ENCODE measurements around the gene MACC1.
"Not testable (repeated sequence)": the region's sequence is repeated elsewhere in the genome, so short reads cannot be mapped to it uniquely, and the experiment has no call there.

The MACC1 gene

GRCh38 chr7:20144801-20145200 lies 72.4 kb downstream of the MACC1 start:
- Histone ChIP-seq H3K27me3 (ENCODE audit: insufficient read depth, low read length) (no peaks in the 10 kb centered on the region), H3K36me3 (ENCODE audit: insufficient read depth, low read length) (no peaks in the 10 kb centered on the region)
- 83% methylated on average over 1 of the region's 3 CpGs for WGBS

GRCh38 chr7:20141666-20142065 lies 75.5 kb downstream of the MACC1 start:
- H3K27me3 ChIP-seq (ENCODE audit: insufficient read depth, low read length): no peaks in the 10 kb centered on the region
- no peak overlapping the region for H3K9ac ChIP-seq (ENCODE audit: low read depth, low read length)
- H3K4me1 ChIP-seq (ENCODE audit: insufficient read depth, low read length): no peaks in the 10 kb centered on the region
- H3K9me3 ChIP-seq (ENCODE audit: insufficient read depth, low read depth, low read length): no peaks in the 10 kb centered on the region
- no peaks in the 10 kb centered on the region for H3K36me3 ChIP-seq (ENCODE audit: insufficient read depth, low read length)
- no peak overlapping the region for H3K27ac ChIP-seq (ENCODE audit: low read depth, low read length)
- H3K4me3 ChIP-seq (ENCODE audit: low read length): no peak overlapping the region
- WGBS: 96% methylated on average over 2 of the region's 4 CpGs

More at GRCh38 chr7:20144801-20145200, 72.4 kb downstream of the MACC1 start:
- Histone ChIP-seq H3K4me3 (ENCODE audit: low read length) (no peak overlapping the region), H3K4me1 (ENCODE audit: insufficient read depth, low read length) (no peaks in the 10 kb centered on the region), H3K27ac (ENCODE audit: low read depth, low read length) (no peak overlapping the region), H3K9ac (ENCODE audit: low read depth, low read length) (no peak overlapping the region), H3K9me3 (ENCODE audit: insufficient read depth, low read depth, low read length) (no peaks in the 10 kb centered on the region)

- H3K36me3 ChIP-seq (ENCODE audit: insufficient read depth, low read length): no peaks in the 10 kb centered on the region
- H3K4me3 ChIP-seq (ENCODE audit: low read length): no peak overlapping the region
- 83% methylated on average over 1 of the region's 2 CpGs for WGBS
- no peaks in the 10 kb centered on the region for H3K27me3 ChIP-seq (ENCODE audit: insufficient read depth, low read length)
- H3K9ac ChIP-seq (ENCODE audit: low read depth, low read length): no peak overlapping the region
- no peak overlapping the region for H3K27ac ChIP-seq (ENCODE audit: low read depth, low read length)
- H3K9me3 ChIP-seq (ENCODE audit: insufficient read depth, low read depth, low read length): no peaks in the 10 kb centered on the region
- no peaks in the 10 kb centered on the region for H3K4me1 ChIP-seq (ENCODE audit: insufficient read depth, low read length)
Observed at GRCh38 chr7:20141002-20141345, 76.2 kb downstream of the MACC1 start.

- Histone ChIP-seq H3K4me1 (ENCODE audit: insufficient read depth, low read length) (no peaks in the 10 kb centered on the region), H3K4me3 (ENCODE audit: low read length) (no peak overlapping the region), H3K9me3 (ENCODE audit: insufficient read depth, low read depth, low read length) (no peaks in the 10 kb centered on the region), H3K36me3 (ENCODE audit: insufficient read depth, low read length) (no peaks in the 10 kb centered on the region), H3K27me3 (ENCODE audit: insufficient read depth, low read length) (no peaks in the 10 kb centered on the region), H3K9ac (ENCODE audit: low read depth, low read length) (no peak overlapping the region), H3K27ac (ENCODE audit: low read depth, low read length) (no peak overlapping the region)
- 83% methylated on average over 4 of the region's 4 CpGs for WGBS
Observed at GRCh38 chr7:20140291-20141001, 76.7 kb downstream of the MACC1 start.

- Histone ChIP-seq H3K9me3 (ENCODE audit: insufficient read depth, low read depth, low read length) (no peaks in the 10 kb centered on the region), H3K4me1 (ENCODE audit: insufficient read depth, low read length) (peaks cover 4% of the 10 kb centered on the region; the same call in 1 of the 2 replicates), H3K27me3 (ENCODE audit: insufficient read depth, low read length) (no peaks in the 10 kb centered on the region), H3K9ac (ENCODE audit: low read depth, low read length) (no peak overlapping the region), H3K36me3 (ENCODE audit: insufficient read depth, low read length) (no peaks in the 10 kb centered on the region), H3K27ac (ENCODE audit: low read depth, low read length) (no peak overlapping the region), H3K4me3 (ENCODE audit: low read length) (no peak overlapping the region)
- no CpG with 5 or more reads among the region's 2 CpGs for WGBS
Observed at GRCh38 chr7:20136647-20137046, 80.5 kb downstream of the MACC1 start.

- Histone ChIP-seq H3K9ac (ENCODE audit: low read depth, low read length) (no peak overlapping the region), H3K9me3 (ENCODE audit: insufficient read depth, low read depth, low read length) (no peaks in the 10 kb centered on the region), H3K4me1 (ENCODE audit: insufficient read depth, low read length) (peaks cover 26% of the 10 kb centered on the region), H3K4me3 (ENCODE audit: low read length) (no peak overlapping the region), H3K27me3 (ENCODE audit: insufficient read depth, low read length) (no peaks in the 10 kb centered on the region), H3K27ac (ENCODE audit: low read depth, low read length) (no peak overlapping the region), H3K36me3 (ENCODE audit: insufficient read depth, low read length) (no peaks in the 10 kb centered on the region)
Observed at GRCh38 chr7:20133803-20134202, 83.4 kb downstream of the MACC1 start.

- Histone ChIP-seq H3K27ac (ENCODE audit: low read depth, low read length) (no peak overlapping the region), H3K4me1 (ENCODE audit: insufficient read depth, low read length) (peaks cover 38% of the 10 kb centered on the region), H3K9me3 (ENCODE audit: insufficient read depth, low read depth, low read length) (no peaks in the 10 kb centered on the region), H3K9ac (ENCODE audit: low read depth, low read length) (no peak overlapping the region), H3K4me3 (ENCODE audit: low read length) (no peak overlapping the region), H3K36me3 (ENCODE audit: insufficient read depth, low read length) (no peaks in the 10 kb centered on the region), H3K27me3 (ENCODE audit: insufficient read depth, low read length) (no peaks in the 10 kb centered on the region)
- 92% methylated on average over 2 of the region's 2 CpGs for WGBS
Observed at GRCh38 chr7:20132585-20132984, 84.6 kb downstream of the MACC1 start.

GRCh38 chr7:20131776-20132175 lies 85.4 kb downstream of the MACC1 start:
- H3K4me3 ChIP-seq (ENCODE audit: low read length): no peak overlapping the region
- peaks cover 46% of the 10 kb centered on the region for H3K4me1 ChIP-seq (ENCODE audit: insufficient read depth, low read length)
- no peaks in the 10 kb centered on the region for H3K27me3 ChIP-seq (ENCODE audit: insufficient read depth, low read length)
- no peak overlapping the region for H3K9ac ChIP-seq (ENCODE audit: low read depth, low read length)
- no peak overlapping the region for H3K27ac ChIP-seq (ENCODE audit: low read depth, low read length)
- no peaks in the 10 kb centered on the region for H3K9me3 ChIP-seq (ENCODE audit: insufficient read depth, low read depth, low read length)
- no peaks in the 10 kb centered on the region for H3K36me3 ChIP-seq (ENCODE audit: insufficient read depth, low read length)
- 97% methylated on average over 4 of the region's 4 CpGs for WGBS

GRCh38 chr7:20129920-20130319 lies 87.3 kb downstream of the MACC1 start:
- peak overlapping the region; percentile 30 for H3K9ac ChIP-seq (ENCODE audit: low read depth, low read length)
- H3K27ac ChIP-seq (ENCODE audit: low read depth, low read length): peak overlapping the region; percentile 29
- H3K4me1 ChIP-seq (ENCODE audit: insufficient read depth, low read length): peaks cover 57% of the 10 kb centered on the region
- H3K27me3 ChIP-seq (ENCODE audit: insufficient read depth, low read length): no peaks in the 10 kb centered on the region
- no peaks in the 10 kb centered on the region for H3K9me3 ChIP-seq (ENCODE audit: insufficient read depth, low read depth, low read length)
- no peak overlapping the region for H3K4me3 ChIP-seq (ENCODE audit: low read length)
- no peaks in the 10 kb centered on the region for H3K36me3 ChIP-seq (ENCODE audit: insufficient read depth, low read length)

GRCh38 chr7:20128001-20128400 lies 89.2 kb downstream of the MACC1 start:
- no peaks in the 10 kb centered on the region for H3K9me3 ChIP-seq (ENCODE audit: insufficient read depth, low read depth, low read length)
- H3K27me3 ChIP-seq (ENCODE audit: insufficient read depth, low read length): no peaks in the 10 kb centered on the region
- H3K4me1 ChIP-seq (ENCODE audit: insufficient read depth, low read length): peaks cover 60% of the 10 kb centered on the region
- 83% methylated on average over 2 of the region's 2 CpGs for WGBS
- H3K9ac ChIP-seq (ENCODE audit: low read depth, low read length): no peak overlapping the region; the same call in 1 of the 2 replicates
- no peaks in the 10 kb centered on the region for H3K36me3 ChIP-seq (ENCODE audit: insufficient read depth, low read length)
- H3K4me3 ChIP-seq (ENCODE audit: low read length): no peak overlapping the region
- peak overlapping the region; percentile 94 for H3K27ac ChIP-seq (ENCODE audit: low read depth, low read length)

- H3K9ac ChIP-seq (ENCODE audit: low read depth, low read length): peak overlapping the region; percentile 52
- not testable (repeated sequence) for H3K36me3 ChIP-seq (ENCODE audit: insufficient read depth, low read length); H3K27me3 ChIP-seq (ENCODE audit: insufficient read depth, low read length); H3K9me3 ChIP-seq (ENCODE audit: insufficient read depth, low read depth, low read length); H3K4me3 ChIP-seq (ENCODE audit: low read length)
- H3K27ac ChIP-seq (ENCODE audit: low read depth, low read length): peak overlapping the region; percentile 94
- H3K4me1 ChIP-seq (ENCODE audit: insufficient read depth, low read length): peaks cover 56% of the 10 kb centered on the region
- WGBS: 5% methylated on average over 4 of the region's 4 CpGs
Observed at GRCh38 chr7:20126060-20126459, 91.1 kb downstream of the MACC1 start.

GRCh38 chr7:20124087-20124486 lies 93.1 kb downstream of the MACC1 start:
- H3K9me3 ChIP-seq (ENCODE audit: insufficient read depth, low read depth, low read length); H3K36me3 ChIP-seq (ENCODE audit: insufficient read depth, low read length); H3K27me3 ChIP-seq (ENCODE audit: insufficient read depth, low read length): not testable (repeated sequence)
- 15% methylated on average over 6 of the region's 6 CpGs for WGBS
- Histone ChIP-seq H3K9ac (ENCODE audit: low read depth, low read length) (peak overlapping the region; percentile 63), H3K4me1 (ENCODE audit: insufficient read depth, low read length) (peaks cover 52% of the 10 kb centered on the region), H3K27ac (ENCODE audit: low read depth, low read length) (peak overlapping the region; percentile 85), H3K4me3 (ENCODE audit: low read length) (peak overlapping the region; percentile 64)
